GDM1 (cell line): ENCODE results near the gene EPHA7.

ENCODE experiments used
- DNase-seq: peaks from one replicate; lab custom pipeline; 2025; lab: John Stamatoyannopoulos, UW

Gene EPHA7

DNA sequence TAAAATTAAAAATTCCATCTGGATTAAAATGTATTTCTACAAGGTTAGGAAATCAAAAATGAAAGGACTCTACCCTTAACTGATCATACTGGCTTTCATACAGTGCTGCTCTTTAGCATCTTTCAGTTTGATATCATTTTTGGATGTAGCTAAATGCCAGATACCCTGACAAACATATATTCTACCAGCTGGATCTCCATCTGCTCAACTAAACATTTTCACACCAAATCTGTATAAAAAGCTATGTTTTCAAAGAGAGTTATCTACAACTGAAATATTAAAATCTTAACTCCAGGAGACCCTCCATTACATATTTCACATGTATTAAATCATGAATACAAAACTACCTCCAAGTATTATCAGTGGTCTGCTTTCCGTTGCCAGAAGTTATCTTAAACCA lies 95.7 kb downstream of the EPHA7 start:
- no peak for DNase-seq

DNA sequence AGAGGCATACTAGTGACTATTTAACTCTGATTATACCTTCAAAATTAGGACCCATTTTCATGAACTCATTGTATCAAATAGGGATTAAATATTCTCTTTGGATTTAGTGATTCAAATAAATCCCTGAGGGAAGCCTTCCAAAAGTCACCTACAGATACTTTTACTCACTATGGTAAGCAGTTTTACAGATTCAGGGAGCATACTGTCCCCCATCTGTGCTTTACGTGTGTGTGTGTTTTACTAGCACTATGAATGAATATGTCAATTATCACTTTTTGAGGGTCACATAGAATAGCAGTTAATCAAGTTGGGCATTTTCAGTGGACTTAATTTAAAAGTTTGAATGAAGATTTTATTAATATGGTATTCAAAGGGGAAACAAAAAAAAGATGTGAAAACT lies 96.7 kb downstream of the EPHA7 start:
- no peak for DNase-seq

DNA sequence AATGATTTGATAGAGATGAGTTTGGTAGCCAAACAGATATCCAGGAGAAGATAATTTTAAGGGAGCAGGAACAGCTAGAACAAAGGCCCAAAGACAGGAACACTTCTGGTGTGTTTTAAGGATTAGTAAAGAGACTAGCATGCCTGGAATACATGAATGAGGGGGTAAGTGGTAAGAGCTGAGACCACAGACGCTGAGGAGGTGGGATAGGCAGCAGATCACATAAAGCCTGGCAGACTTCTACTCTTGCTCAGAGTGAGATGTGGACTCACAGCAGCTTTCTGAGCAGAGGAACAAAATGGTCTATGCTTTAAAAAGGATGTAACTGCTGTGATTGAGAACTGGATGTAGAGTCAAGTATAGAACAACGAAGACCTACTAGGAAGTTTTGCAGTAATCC lies 100.1 kb downstream of the EPHA7 start:
- DNase-seq: no peak

DNA sequence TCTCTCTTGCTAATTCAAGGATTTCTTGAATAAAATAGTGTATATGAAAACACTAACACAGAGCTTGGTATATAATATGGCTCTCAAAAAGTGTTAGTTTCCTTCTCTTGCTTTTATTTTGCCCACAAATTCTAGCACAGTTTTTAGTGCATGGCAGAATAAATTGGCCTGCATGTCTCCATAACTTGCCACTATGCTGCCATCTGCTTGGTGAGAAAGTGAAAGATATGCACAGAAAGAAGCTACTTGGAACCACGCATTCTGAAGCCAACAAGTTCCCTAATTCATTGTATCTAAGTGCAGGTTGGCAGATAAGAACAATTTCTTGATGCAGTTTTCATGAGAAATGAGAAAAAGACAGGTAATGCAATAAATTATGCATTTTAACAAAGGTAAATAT lies 101.2 kb downstream of the EPHA7 start:
- DNase-seq: no peak

DNA sequence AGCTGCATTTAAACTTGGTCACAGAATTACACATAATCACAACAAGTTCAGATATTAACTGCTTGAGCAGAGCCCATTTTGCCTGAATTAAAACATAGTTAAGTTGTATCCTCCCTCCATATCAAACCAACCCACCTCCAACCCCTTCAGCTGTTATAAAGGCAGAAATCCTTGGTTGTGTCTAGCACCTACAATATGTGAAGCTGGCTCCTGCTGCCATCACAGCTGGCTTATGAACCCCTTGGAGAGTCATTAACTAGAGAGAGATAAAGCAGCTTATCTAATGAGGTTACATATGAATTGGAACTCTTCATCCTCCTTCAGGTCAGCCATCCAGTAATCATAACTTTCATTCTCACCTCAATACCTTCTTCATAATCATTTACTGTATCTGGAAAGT lies 101.8 kb downstream of the EPHA7 start:
- no peak for DNase-seq

DNA sequence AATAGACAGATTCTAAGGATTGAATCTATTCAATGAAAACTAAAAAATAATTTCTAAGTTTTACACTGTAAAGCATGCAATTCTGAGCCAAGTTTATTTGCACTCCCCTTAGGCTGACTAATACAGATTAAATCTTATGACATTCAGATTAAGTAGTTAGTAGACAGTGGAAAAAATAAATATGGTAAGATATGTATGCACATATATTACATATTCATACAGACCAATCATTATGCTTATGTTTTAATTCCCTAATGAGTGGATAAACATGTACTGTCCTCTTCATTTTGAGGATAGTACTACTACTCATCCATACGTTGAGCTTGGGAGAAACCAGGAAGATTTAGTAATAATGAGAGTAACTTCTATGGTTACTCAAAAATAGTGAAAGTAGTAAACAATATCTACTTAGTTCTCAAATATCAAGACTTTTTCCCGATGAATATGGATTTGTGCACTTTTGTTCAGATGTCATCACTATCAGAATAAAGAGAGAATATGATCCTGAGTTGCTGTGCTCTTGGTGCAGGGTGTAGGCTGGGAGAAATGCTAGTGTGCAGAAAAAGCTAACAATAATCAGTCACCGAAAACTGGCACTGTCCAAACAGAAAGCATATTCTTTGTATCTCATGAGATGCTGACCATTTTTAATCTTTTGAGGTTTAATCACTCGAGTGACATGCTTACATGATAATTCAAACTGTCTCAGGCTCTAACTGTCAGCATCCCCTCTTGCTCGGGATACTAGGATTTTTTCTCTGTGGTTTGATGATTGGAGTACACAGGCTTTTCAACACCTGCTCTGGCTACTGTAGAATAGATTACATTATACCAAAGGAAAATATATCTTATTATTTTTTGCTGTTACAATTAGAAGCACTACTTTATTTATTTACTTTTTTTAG lies 111.6 kb downstream of the EPHA7 start:
- DNase-seq: no peak

DNA sequence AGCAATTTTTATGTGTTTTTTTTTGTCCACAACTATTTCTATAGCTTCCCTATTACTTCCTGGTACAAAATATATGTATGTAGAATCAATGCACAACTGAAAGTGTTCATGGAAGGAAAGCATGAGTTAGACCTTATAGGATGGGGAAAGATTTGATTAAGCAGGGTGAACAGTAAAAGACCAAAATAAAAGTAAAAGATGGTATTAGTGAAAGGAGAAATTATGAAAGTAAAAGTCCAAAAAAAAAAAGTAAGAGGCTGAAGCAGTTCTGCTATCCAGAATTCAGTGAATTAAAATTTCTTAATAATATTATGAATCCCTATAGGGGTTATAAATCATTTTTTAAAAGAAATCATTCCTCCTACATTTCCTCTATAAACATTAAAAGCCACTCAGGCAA lies 114.3 kb downstream of the EPHA7 start:
- no peak for DNase-seq

DNA sequence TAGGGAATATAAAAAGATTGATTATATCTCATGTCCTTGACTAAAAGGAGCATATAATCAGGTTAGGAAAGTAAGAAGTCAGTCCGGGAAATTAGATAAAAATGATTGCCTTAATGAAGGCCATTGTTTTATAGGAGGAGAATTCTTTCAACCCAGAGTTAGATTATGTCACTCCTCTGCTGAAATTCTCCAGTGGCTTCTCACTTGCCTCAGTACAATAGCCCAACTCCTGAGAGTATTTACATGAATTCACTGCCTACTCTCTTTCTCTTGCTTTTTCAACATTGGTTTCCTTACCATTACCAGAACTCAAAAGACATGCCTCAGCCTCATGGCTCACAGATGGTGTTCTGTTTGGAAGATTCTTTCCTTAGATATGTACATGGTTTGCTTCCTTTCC lies 114.9 kb downstream of the EPHA7 start:
- no peak for DNase-seq

DNA sequence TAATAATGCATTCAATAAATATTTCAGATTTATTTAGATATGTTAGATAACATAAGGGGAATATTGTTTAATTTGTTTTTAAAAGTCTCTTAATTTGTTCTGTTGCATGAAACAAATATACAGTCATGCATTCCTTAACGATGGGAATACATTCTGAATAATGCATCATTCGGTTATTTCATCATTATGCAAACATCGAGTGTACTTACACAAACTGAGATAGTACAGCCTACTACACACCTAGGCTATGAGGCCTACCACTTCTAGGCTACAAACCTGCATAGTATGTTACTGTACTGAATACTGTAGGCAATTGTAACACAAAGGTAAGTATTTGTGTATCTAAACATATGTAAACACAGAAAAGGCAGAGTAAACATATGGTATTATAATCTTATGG lies 118.7 kb downstream of the EPHA7 start:
- DNase-seq: no peak

DNA sequence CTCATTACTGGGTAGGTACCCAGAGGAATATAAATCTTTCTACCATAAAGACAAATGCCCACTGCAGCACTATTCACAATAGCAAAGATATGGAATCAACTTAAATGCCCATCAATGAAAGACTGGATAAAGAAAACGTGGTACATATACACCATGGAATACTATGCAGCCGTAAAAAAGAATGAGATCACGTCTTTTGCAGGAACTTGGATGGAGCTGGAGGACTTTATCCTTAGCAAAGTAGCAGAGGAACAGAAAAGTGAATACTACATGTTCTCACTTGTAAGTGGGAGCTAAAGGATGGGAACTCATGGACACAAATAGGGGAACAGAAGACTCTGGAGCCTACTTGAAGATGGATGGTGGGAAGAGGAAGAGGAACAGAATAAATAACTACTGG lies 119.7 kb downstream of the EPHA7 start:
- DNase-seq: no peak

DNA sequence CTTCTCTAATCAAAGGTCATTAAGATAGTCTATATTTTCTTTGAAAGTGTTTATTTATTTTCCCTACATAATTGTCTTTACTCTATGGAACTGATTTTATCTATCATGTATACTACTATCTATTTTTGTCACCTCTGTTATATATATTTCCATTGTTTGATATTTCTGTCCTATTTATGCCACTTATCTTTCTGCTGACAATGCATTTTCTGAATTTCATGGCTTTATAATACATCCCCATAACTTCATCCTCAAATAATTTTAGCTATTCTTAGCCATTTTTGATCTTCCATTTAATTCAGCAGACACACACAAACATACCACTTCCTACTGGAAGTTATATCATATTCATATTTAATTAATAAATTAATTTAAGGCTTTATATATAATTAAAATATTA lies 123.7 kb downstream of the EPHA7 start:
- DNase-seq: no peak

DNA sequence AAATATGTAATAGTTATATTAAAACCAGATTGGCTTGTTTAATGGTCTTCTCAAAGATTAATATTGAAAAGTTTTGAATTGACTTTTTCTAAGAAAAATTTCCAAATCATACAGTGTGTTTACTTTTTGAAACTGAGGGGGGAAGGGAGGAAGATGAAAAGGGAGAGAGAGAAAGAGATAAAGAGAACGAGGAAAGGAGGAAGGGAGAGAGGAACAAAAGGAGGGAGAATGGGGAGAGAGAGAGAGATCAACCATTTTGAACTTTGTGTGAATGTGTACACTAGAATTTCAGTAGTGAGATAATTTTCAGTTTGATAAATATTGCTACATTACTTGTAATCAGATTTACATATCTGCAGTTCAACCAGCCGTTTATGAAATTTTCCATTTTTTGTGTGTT lies 124.5 kb downstream of the EPHA7 start:
- DNase-seq: no peak

DNA sequence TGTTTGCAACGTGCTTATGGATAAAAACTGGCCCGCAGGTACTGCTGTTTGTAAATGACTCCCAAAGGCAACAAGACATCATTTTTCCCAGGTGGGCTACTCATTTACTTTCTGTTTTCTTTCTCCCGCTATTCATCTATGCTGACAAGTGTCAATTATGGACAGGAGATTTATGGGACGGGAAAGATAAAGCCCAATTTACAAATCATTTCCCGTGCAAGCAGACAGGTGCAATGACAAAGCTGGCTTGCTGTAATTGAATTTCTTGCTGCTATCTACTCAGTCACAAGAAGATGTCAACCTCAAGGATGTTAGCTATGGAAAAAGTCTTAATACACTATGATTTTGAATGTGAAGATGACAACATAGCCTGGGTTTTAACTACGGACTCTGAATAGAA lies 125.5 kb downstream of the EPHA7 start:
- DNase-seq: no peak

DNA sequence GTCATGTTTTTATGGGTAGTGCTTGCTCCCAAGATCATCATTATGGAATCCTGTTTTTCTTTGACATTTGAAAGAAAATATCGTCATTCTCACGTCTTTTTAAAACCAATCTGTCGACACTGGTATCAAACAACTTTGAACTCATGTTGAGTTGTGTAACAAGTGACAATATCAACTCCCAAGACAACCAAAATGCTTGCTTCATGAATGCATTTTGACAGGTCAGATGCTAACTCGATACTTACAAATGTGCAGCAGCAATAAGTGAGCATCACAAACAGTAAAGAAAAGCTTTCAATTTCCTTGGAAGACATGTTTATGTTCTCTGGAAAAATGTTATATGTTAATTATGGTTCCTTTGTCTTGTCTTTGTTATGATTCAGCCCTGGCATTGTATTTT lies 125.9 kb downstream of the EPHA7 start:
- DNase-seq: no peak

DNA sequence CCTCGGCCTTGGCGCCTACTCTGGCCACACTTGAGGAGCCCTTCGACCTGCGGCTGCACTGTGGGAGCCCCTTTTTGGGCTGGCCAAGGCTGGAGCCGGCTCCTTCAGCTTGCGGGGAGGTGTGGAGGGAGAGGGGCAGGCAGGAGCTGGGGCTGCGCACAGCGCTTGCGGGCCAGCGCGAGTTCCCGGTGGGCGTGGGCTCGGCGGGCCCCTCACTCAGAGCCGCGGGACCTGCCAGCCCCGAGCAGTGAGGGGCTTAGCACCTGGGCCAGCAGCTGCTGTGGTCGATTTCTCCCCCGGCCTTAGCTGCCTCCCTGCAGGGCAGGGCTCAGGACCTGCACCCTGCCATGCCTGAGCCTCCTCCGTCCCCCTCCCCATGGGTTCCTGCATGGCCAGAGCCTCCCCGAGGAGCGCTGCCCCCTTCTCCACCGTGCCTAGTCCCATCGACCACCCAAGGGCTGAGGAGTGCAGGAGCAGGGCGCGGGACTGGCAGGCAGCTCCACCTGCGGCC lies 136.8 kb downstream of the EPHA7 start:
- no peak for DNase-seq

DNA sequence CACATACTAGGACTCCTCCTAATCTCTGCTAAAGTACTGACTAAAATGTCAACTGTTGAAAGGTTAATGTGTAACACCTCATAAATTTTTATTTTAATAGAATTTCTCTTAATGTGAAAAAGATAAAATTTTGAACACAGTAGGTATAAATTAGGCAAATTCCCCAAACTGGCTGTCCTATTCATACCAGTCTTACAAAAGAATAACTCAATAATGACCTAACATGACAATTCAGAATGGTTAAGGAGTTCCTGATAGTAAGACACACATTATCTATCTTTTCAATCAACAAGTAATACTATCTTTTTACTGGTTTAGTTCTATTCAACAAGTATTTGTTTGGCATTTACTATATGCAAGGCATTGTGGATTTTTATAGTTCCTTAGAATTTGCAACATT lies 141.1 kb downstream of the EPHA7 start:
- DNase-seq: no peak

DNA sequence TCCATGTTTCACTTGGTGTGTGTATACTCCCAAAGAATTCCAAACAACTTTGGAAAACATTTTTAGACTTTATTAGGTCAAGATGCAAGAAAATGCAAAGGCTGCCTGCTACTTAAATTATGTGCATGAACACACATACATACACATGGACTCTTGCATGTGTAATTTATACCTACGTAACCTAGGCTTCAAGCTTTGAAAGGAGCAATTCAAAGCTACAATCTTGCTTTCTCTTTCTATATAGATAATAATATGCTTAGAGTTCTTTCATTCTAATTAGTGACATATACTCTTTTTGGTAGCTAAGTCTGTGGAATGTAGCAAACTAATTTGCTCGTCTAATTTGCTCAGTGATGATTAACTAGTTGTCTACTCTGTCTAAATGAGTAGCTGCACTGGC lies 146.5 kb downstream of the EPHA7 start:
- no peak for DNase-seq

DNA sequence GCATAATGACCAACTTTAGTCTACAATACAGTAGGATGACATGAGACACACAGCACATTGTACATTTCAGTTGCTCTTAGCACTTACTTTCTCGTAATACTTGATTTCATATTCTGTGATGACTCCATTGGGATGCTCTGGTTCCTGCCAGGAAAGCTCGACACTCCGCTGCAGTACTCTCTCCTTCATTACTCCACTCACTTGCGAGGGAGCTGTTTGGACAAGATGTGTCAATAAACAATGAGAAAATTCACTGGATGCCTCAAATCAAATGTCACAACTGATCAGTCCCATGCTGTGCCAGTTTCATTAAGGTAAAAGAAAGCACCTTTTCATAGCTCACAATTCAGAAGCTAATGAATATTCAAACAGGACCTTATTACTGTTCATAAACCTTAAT lies 147.1 kb downstream of the EPHA7 start:
- DNase-seq: no peak

DNA sequence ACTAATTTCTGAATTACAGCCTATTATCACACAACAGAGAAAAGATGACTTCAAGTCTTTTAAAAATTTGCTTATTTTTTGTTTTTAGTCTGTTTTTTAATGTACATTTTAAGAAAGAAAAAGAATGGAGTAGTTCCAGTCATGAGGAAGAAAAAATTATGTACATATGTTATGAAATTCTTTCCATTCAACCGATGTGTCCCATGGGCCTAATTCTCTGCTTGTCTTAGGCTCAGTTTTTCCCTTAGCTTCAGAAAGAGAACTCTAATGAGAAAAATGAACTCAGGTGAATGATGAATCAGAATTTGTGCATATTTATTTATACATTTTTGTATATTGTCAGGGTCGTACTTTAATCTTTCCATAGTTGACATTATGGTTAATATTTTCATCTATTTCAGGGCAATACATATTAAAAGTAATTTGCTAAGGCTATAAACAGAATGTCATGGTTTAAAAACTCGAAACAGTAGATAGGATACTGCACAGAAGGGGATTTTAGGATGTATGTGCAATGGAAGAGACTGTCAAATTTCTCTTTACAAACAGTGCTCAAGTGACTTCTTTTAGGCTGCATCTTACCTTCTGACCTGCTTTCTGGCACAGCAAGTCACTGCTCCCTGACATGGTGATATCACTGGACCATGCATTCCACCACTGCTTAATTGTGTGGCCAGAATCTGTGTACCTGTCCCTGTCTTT lies 153.1 kb downstream of the EPHA7 start:
- DNase-seq: no peak

DNA sequence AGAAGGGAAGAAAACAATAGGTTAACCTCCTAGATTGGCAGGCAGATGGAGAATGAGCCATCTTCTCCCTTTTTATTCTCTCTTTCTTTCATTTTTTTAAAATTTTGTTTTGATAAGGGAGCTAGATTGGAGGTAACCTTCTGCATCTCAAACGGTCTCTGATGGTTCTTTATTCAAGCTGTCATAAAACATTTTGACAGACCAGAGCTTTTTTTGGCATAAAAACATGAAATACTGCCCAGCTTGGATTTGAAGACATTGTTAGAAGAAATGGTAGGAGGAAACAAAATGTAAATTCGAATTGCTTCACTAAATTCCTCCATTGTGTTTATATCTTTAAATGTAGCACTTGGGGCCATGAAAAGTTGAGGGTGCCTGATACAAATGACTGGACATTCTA lies 158.5 kb downstream of the EPHA7 start:
- DNase-seq: no peak

DNA sequence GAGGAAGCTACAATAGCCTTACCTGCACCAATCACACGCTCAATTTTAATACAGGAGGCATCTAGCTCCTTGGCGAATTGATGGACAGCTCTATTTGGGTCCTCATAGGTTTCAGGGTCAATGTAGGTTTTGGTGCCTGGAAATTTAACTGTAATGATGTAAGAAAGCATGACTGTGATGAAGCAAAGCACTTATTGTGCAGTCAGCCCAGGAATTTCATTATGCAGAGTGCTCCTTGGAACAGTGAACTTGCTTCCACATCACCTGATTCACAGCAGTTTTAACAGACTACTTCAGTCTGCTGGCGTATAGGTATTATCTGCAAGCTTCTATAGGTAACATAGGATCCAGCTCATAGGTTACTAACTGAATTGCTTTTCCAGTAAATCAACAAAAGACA lies 160.0 kb downstream of the EPHA7 start:
- DNase-seq: no peak

DNA sequence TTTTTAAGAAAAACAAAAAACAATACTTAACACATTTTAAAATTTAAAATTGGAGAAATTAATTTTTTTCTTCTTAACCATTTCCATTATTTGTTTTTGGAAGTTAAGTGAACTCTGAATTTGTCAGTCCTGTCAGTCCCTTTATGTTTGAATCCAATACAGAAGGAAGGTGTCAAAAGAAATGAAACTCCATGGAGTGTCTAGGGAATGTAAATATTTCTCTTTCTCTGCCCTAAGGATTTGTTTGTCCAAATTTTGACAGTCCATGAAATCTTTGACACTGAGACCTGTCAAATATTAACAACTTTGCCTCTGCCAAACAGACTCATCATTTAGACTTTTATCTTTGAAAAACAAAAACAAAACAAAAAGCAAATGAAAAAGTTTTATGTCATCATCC lies 166.4 kb downstream of the EPHA7 start:
- DNase-seq: no peak

DNA sequence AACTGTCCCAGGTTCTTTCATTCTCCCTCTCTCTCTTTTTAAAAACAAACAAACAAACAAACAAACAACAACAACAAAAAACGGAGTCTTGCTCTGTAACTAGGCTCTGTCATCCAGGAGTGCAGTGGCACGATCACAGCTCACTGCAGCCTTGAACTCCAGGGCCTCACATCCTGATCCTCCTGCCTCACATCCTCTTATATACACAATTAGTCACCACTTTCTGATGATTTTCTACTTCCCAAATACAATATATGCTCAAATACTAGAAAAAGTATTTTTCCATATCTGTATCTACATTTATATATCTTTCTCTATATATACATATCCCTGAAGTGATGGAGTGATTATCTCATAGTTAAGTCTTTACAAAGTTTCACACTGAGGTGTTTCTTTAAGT lies 170.7 kb downstream of the EPHA7 start:
- no peak for DNase-seq
